ENCODE measurements around the gene LRRTM4.
"Not testable (repeated sequence)": the region's sequence is repeated elsewhere in the genome, so short reads cannot be mapped to it uniquely, and the experiment has no call there.

Gene LRRTM4

GRCh38 chr2:76862901-76863300 is 659.3 kb downstream of the LRRTM4 start:
- no peak for DNase-seq (ENCODE audit: low spot score)

GRCh38 chr2:76861708-76862107 is 660.5 kb downstream of the LRRTM4 start:
- no peak for DNase-seq (ENCODE audit: low spot score)

DNA sequence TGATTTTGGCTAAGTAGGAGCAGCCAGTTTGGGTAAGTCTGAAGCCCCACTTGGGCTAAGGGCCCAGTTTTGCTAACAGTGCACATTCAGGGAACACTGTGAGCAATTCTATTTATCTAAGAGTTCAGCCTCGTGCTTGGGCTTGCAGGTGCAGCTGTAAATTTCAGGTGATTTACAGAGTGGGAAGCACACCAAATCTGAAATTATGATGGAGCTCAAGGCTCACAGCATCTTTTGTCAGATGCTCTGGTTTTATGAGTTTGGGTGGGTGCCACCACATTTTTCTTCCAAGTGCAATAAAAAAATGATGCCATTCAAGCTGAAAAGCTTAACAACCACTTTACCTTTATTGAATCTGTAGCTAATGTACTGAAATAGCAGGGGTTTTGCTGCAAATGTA is 671.2 kb downstream of the LRRTM4 start:
- DNase-seq (ENCODE audit: low spot score) = no peak

GRCh38 chr2:76849086-76849485 is 673.1 kb downstream of the LRRTM4 start:
- DNase-seq (ENCODE audit: low spot score) = no peak

- DNase-seq (ENCODE audit: low spot score) = no peak
Observed at GRCh38 chr2:76839826-76840225, 682.4 kb downstream of the LRRTM4 start.

DNA sequence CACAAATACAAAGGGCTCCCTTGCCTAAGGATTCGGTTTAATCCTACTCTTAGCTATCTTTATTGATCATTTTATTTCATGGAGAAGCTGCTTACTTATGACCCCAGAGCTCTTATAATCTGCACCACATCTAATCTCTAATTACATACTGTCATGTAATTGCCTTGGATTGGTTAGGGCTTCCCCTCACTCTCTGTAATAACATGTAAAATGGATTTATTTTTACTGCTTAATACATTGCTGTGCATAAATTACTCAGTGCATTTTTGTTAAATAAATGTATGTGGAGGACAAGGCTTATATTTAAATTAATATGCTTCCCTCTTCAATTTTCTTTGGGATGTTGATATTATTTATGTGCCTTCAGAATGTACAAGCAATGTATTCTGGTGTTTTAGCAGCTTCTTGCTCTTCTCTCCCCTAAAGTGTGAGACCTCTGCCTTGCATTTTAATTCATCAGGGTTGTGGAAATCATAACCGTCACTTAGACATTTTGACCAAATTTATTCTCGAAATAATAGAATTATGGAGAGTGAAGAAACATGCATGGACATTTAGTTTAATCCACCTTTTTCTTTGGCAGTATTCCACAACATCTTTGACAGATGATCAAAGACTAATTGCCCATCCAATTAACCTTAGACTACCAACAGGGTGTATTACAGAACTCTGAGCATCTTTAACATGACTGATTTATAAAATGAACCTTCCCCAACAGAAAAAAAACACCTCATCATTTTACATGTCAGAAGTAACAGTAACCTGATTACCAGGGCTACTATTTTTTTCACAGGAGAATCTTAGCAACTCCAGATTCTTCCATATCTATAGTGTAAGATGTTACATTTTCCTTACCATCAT is 692.6 kb downstream of the LRRTM4 start:
- no peak for DNase-seq (ENCODE audit: low spot score)

GRCh38 chr2:76826691-76827090 is 695.5 kb downstream of the LRRTM4 start:
- no peak for DNase-seq (ENCODE audit: low spot score)

DNA sequence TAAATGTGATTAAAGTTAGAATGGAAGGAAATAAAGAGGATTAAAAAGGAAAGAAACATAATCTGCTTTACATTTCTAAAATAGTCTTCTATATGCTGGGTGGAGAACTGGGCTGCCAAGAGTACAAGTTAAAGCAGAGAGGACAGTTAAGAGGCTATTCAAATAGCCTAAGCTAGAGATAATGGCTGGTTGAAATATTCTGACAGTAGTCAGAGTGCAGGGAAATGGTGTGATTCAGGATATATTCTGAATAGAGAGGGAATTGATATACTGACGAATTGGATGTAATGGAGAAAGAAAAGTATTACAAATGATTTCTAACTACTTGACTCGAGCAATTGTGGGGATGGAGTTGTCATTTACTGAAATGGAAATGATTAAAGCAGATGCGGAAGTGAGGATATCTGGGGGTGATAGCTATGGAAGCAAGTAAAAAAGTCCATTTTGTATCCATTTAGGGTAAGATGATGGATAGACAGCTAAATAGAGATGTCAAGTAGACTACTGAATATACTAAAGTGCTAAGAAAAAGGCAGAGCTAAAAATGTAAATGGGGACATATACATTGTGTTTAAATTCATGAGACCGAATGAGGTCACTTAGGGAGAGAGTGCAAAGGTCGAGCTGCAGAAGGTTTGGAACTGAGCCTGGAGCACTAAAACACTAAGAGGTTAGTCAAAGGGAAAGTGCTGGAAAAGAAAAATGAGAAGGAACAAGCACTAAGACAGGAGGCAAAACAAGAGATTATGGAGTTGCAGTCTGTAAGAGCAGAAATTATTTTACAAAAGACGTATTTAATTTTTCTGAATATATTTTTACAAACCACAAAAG is 696.8 kb downstream of the LRRTM4 start:
- no peak for DNase-seq (ENCODE audit: low spot score)

DNA sequence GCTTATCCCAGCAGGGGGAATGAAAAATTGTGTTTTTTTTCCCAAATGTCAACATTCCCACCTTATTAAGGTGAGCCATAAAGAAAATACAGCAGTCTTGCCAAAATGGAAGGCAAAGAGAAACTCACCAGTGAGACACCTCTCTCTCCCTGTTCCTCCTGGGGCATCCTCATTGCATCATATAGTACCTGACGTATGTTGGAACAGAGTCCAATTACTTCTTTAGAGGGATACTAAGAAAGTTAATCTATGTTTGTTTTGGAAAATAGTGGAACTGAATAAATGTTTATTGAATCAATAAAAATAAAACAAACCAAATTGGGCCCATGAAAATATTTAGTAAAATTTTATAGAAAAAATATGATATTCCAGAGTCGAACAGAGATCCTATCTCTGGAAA is 700.4 kb downstream of the LRRTM4 start:
- no peak for DNase-seq (ENCODE audit: low spot score)

DNA sequence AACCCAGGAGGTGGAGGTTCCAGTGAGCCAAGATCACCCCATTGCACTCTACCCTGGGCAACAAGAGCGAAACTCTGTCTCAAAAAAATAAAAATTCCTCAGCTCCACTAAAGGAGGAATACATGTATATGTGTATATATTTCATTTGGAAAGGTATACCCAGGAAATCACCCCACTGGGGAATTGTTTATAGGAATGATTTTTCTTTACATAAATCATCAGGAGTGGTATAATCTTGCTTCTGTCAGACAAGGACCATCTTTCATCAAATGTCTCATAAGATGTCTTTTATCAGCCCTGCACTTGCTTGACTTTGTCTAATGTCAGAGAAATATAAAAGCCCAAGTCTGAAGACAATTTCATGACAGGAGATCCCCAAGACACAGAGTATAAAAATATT is 709.1 kb downstream of the LRRTM4 start:
- DNase-seq (ENCODE audit: low spot score) = no peak

DNA sequence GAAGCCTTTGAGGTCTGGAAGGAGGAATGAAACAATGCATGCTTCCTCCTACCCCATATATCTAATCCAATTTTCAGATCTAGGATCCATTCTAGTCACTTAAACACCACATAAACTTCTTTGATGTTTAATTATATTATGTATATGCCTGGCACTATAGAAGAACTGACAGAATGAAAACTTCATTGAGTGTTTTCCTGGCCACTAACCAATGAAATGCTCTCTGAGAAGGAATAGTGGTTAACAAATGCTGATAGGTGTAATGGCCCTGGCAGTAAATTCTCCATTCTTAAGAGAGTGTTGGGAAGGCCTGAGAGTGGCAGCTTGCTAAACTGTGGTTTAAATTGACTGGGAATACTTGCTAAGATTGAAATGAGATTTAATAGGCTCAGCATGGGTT is 710.0 kb downstream of the LRRTM4 start:
- no peak for DNase-seq (ENCODE audit: low spot score)

DNA sequence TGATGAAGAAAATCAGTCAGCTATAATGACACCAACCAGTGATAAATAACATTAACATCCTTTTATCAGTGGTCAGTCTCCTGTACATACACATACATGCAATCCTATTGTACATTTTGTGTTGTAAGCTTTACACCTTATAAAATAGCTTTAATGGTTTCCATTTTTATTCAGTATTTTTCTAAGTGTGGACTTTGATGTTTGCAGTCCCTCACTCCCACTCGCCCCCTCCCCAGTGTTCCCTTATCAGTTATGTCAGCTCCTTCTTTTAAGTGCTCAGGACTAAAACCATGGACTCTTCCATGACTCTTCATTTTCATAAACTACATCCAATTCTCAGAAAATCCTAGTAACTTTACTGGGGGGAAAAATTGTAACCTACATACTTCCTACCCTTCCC is 713.0 kb downstream of the LRRTM4 start:
- DNase-seq (ENCODE audit: low spot score) = no peak

DNA sequence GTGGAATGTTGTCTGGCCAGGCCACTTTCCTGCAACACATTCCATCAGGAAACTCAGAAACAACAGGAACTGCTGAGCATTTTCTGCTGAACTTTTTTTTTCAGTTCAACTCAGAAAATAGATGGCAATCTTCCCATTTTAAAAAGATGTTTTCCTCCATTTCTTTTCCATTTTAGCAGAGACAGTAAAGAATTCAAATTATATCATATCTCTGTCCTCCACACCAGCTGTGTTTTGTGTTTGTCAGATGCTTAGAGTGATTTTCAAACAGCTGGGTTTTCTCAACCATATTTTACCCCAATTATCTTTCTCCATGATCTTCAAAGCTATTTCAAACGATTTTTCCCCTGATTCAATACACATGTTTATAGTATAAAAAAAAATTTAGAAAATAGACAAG is 713.4 kb downstream of the LRRTM4 start:
- DNase-seq (ENCODE audit: low spot score) = no peak

GRCh38 chr2:76793647-76794334 is 728.4 kb downstream of the LRRTM4 start:
- no peak for DNase-seq (ENCODE audit: low spot score)

DNA sequence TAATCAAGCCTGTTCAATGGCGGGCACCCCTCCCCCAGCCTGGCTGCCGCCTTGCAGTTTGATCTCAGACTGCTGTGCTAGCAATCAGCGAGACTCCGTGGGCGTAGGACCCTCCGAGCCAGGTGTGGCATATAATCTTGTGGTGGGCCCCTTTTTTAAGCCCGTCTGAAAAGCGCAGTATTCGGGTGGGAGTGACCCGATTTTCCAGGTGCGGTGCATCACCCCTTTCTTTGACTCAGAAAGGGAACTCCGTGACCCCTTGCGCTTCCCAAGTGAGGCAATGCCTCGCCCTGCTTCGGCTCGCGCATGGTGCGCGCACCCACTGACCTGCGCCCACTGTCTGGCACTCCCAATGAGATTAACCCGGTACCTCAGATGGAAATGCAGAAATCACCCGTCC is 740.9 kb downstream of the LRRTM4 start:
- not testable (repeated sequence) for DNase-seq (ENCODE audit: low spot score)

- no peak for DNase-seq (ENCODE audit: low spot score)
Observed at GRCh38 chr2:76763276-76763675, 758.9 kb downstream of the LRRTM4 start.

GRCh38 chr2:76760367-76760704 is 761.8 kb downstream of the LRRTM4 start:
- no peak for DNase-seq (ENCODE audit: low spot score)

- no peak for DNase-seq (ENCODE audit: low spot score)
Observed at GRCh38 chr2:76759634-76760366, 762.4 kb downstream of the LRRTM4 start.

DNA sequence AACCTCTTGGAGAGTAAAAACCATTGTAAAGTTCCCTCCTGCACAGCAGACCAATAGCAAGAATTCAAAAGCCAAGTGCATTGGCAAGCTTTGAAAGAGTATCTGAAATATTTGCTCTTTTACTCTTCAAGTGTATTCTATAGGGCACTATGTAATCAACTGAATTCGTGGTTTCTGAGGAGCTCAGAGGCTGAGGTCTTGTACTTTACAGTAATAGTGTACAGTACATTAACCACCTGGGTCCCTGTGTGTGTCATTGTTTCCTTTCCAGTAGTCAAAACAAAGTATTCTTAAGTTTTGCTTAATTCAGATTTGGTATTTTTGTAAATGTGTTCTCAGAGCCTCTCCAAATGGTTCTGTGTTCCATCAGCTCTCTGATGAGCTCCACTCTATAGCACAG is 769.7 kb downstream of the LRRTM4 start:
- no peak for DNase-seq (ENCODE audit: low spot score)

- DNase-seq (ENCODE audit: low spot score) = no peak
Observed at GRCh38 chr2:76749858-76750257, 772.3 kb downstream of the LRRTM4 start.

- DNase-seq (ENCODE audit: low spot score) = no peak
Observed at GRCh38 chr2:76748581-76749296, 773.4 kb downstream of the LRRTM4 start.
